ENCODE data around the gene CEP85. TPM values are rescaled to one million over a fixed set of nuclear protein-coding genes. Genes with fewer than 3 reads are reported as not detected.

CEP85 gene
- total and polyA plus RNA-seq, 10 of the 15 experiments (the other 5 are each of a cell fraction or from before 2014, with no cell fraction given), result 8.4 to 26.8 (median 21.5) TPM

- TF ChIP-seq BCLAF1 (IDR thresholded peaks at IDR 0.05) (no peak), BRCA1 (IDR thresholded peaks at IDR 0.05; ENCODE audit: low read depth, low read length) (no peak), GABPA (IDR thresholded peaks at IDR 0.05; ENCODE audit: low read depth) (no peak), BCL3 (IDR thresholded peaks at IDR 0.05; ENCODE audit: borderline replicate concordance, insufficient read depth, low read depth, low read length, poor library complexity, severe bottlenecking) (no peak), ZBTB40 (IDR thresholded peaks at IDR 0.05; ENCODE audit: borderline replicate concordance) (no peak), POU2F2 (IDR thresholded peaks at IDR 0.05; ENCODE audit: borderline replicate concordance, low read depth, low read length) (no peak), ATF2 (IDR thresholded peaks at IDR 0.05; ENCODE audit: low read length) (no peak), CHD1 (IDR thresholded peaks at IDR 0.05; ENCODE audit: low read depth, low read length) (no peak), ZNF687 (IDR thresholded peaks at IDR 0.05) (no peak), MEF2B (IDR thresholded peaks at IDR 0.05; ENCODE audit: partially characterized antibody, poor library complexity, severe bottlenecking) (no peak), SREBF2 (IDR thresholded peaks at IDR 0.05; ENCODE audit: low read length) (no peak), CREM (IDR thresholded peaks at IDR 0.05; ENCODE audit: low read depth) (no peak), POLR2AphosphoS2 (IDR thresholded peaks at IDR 0.05; ENCODE audit: low read depth, low read length) (no peak), NBN (IDR thresholded peaks at IDR 0.05) (peak; percentile 62)
These were observed 87.5 kb downstream of the CEP85 start (continued) for GRCh38 chr1:26321315-26322041.
